Smooth muscle cell (in vitro differentiated cells): ENCODE data around the gene TRAK2. TPM values are rescaled to one million over a fixed set of nuclear protein-coding genes. Genes with fewer than 3 reads are reported as not detected.
"Not testable (repeated sequence)": the region's sequence is repeated elsewhere in the genome, so short reads cannot be mapped to it uniquely, and the experiment has no call there.

Experiments used
- DNase-seq: peaks from one replicate; lab custom pipeline; 2025; ENCODE audit not compliant: unreplicated experiment; lab: John Stamatoyannopoulos, UW
- H2AFZ ChIP-seq: fragments of 200-600 bp; sonication (generic); 2 replicates; pipeline ENCODE4 v1.6.0; 2016; ENCODE audit warnings: antibody characterized with exemption, low read depth, mild to moderate bottlenecking
- H3F3A ChIP-seq: fragments of 200-600 bp; sonication (generic); 2 replicates; pipeline ENCODE4 v1.6.0; 2017; ENCODE audit warnings: antibody characterized with exemption, low read depth
- H3K27ac ChIP-seq: fragments of 200-600 bp; sonication (generic); 2 replicates; pipeline ENCODE4 v1.5.1; 2016; ENCODE audit warnings: low read depth, mild to moderate bottlenecking
- H3K27me3 ChIP-seq: fragments of 200-600 bp; sonication (generic); 2 replicates; pipeline ENCODE4 v1.6.1; 2016; ENCODE audit warnings: low read depth, mild to moderate bottlenecking
- H3K36me3 ChIP-seq: fragments of 200-600 bp; sonication (generic); 2 replicates; pipeline ENCODE4 v1.5.1; 2016; ENCODE audit warnings: low read depth
- H3K4me1 ChIP-seq: fragments of 200-600 bp; sonication (generic); 2 replicates; pipeline ENCODE4 v1.5.1; 2016; ENCODE audit warnings: low read depth
- H3K4me2 ChIP-seq: fragments of 200-600 bp; sonication (generic); 2 replicates; pipeline ENCODE4 v1.6.0; 2016; ENCODE audit warnings: mild to moderate bottlenecking
- H3K4me3 ChIP-seq: fragments of 200-600 bp; sonication (generic); 2 replicates; pipeline ENCODE4 v1.5.1; 2016; ENCODE audit warnings: mild to moderate bottlenecking
- H3K79me2 ChIP-seq: fragments of 200-600 bp; sonication (generic); 2 replicates; pipeline ENCODE4 v1.6.0; 2016; ENCODE audit warnings: low read depth, mild to moderate bottlenecking
- H3K9ac ChIP-seq: fragments of 200-600 bp; sonication (generic); 2 replicates; pipeline ENCODE4 v1.6.0; 2016; ENCODE audit warnings: low read depth
- H3K9me3 ChIP-seq: fragments of 200-600 bp; sonication (generic); replicated peaks from 2 replicates; pipeline ENCODE4 v1.5.1; 2016; ENCODE audit warnings: low read depth
- H4K20me1 ChIP-seq: fragments of 200-600 bp; sonication (generic); 2 replicates; pipeline ENCODE4 v1.6.0; 2016; ENCODE audit warnings: low read depth
- WGBS: methylation state at CpG from one replicate; pipeline ENCODE4 v1.1.7; 2016; ENCODE audit warnings: low lambda C conversion rate; 5-methylcytosine and 5-hydroxymethylcytosine counted together
- polyA plus RNA-seq: library from polyadenylated mRNA; unstranded; fragments of >200 nt; fragmentation: Nextera tagmentation; extraction: Ambion mirVana; gene quantifications from 2 replicates; pipeline ENCODE4 v1.2.1, GENCODE V29; 2016
- total RNA-seq: library from RNA; depleted of rRNA; stranded (reverse); fragments of >200 nt; gene quantifications from 2 replicates; pipeline ENCODE4 v1.2.3, GENCODE V29; 2014
- TF ChIP-seq, protein P1 (sequence below): fragments of 200-600 bp; sonication (generic); IDR thresholded peaks from 2 replicates; pipeline ENCODE4 v1.5.1; 2017; ENCODE audit warnings: borderline replicate concordance, mild to moderate bottlenecking, antibody characterized with exemption; ENCODE audit not compliant: insufficient read depth, poor library complexity, severe bottlenecking

TRAK2 gene
- total and polyA plus RNA-seq, 2 experiments from 2014 or later = 6.3 to 15.7 TPM

DNA sequence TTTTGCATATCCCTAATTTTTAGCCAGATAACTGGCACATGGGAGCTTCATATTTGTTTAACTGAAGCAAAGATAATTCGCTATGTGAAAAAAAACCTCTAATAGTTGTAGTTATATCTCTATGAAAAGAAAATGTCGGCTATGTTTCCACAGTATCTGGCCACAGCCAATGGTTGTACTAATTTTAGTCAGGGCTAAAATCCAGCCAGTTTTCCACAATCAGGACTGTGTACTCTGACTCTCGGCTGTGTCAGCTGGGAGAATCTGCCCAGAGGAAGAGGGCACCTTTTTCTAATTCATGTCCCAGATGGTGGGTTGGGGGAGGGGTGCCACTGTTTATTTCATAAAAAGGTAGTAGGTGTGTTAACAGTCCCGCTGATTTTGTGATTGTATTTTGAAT lies 39.0 kb upstream of the TRAK2 start:
- H3K9me3 ChIP-seq = no peaks in the 10 kb centered on the region
- H3K9ac ChIP-seq = no peak overlapping the region
- 91% methylated on average over 4 of the region's 4 CpGs for WGBS
- H3K4me3 ChIP-seq = no peak overlapping the region
- H2AFZ ChIP-seq = no peak overlapping the region
- H3F3A ChIP-seq = no peaks in the 10 kb centered on the region
- H3K27ac ChIP-seq = no peak overlapping the region
- TF ChIP-seq, protein P1, sequence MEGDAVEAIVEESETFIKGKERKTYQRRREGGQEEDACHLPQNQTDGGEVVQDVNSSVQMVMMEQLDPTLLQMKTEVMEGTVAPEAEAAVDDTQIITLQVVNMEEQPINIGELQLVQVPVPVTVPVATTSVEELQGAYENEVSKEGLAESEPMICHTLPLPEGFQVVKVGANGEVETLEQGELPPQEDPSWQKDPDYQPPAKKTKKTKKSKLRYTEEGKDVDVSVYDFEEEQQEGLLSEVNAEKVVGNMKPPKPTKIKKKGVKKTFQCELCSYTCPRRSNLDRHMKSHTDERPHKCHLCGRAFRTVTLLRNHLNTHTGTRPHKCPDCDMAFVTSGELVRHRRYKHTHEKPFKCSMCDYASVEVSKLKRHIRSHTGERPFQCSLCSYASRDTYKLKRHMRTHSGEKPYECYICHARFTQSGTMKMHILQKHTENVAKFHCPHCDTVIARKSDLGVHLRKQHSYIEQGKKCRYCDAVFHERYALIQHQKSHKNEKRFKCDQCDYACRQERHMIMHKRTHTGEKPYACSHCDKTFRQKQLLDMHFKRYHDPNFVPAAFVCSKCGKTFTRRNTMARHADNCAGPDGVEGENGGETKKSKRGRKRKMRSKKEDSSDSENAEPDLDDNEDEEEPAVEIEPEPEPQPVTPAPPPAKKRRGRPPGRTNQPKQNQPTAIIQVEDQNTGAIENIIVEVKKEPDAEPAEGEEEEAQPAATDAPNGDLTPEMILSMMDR = no peak
- DNase-seq = no peak
- H4K20me1 ChIP-seq = no peaks in the 10 kb centered on the region
- H3K4me1 ChIP-seq = no peaks in the 10 kb centered on the region
- no peaks in the 10 kb centered on the region for H3K36me3 ChIP-seq
- no peak overlapping the region for H3K4me2 ChIP-seq
- H3K27me3 ChIP-seq = peaks cover 30% of the 10 kb centered on the region
- no peaks in the 10 kb centered on the region for H3K79me2 ChIP-seq

DNA sequence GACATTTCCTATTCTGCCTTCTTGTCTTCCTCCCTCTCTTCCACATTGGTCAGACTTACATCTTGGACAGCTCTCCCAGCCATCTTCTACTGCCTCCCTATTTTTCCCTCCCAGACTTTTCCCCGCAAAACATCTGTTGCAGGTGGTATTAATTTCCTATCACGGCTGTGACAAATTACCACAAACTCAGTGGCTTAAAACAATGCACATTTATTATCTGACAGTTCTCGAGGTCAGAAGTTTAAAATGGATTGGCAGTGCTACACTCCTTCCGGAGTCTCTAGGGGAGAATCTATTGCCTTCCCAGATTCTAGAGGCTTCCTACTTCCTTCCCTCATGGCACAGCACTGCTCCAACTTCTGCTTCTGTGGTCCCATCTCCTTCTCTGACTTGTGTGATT lies 33.5 kb upstream of the TRAK2 start:
- Histone ChIP-seq H3K4me2 (no peak overlapping the region), H3F3A (no peaks in the 10 kb centered on the region), H3K9me3 (no peaks in the 10 kb centered on the region), H3K4me1 (no peaks in the 10 kb centered on the region), H3K27ac (no peak overlapping the region), H3K9ac (no peak overlapping the region), H3K27me3 (no peaks in the 10 kb centered on the region), H2AFZ (no peak overlapping the region), H3K79me2 (no peaks in the 10 kb centered on the region), H4K20me1 (no peaks in the 10 kb centered on the region), H3K4me3 (no peak overlapping the region), H3K36me3 (no peaks in the 10 kb centered on the region)
- DNase-seq = no peak
- 86% methylated on average over 4 of the region's 4 CpGs for WGBS
- TF ChIP-seq, protein P1 = no peak

DNA sequence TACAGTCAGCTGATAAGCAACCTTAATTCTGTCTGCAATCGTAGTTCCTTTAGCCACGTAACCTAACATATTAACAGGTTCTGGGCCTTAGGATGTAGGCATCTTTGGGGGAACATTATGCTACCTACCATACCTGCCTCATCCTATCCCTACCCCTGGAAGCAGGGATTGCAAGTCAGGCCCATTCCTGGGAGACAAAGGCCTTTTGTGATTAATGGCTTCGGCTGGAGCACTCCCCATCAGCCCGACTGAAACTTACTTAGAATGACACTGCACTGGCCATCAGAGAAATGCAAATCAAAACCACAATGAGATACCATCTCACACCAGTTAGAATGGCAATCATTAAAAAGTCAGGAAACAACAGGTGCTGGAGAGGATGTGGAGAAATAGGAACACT lies 32.5 kb upstream of the TRAK2 start:
- H3K9me3 ChIP-seq, H3K36me3 ChIP-seq, H3K4me3 ChIP-seq, H3K27ac ChIP-seq, H4K20me1 ChIP-seq, H3K79me2 ChIP-seq, H3K4me2 ChIP-seq, H3F3A ChIP-seq, H3K9ac ChIP-seq, H3K4me1 ChIP-seq, DNase-seq, H3K27me3 ChIP-seq, H2AFZ ChIP-seq: not testable (repeated sequence)
- 83% methylated on average over 4 of the region's 4 CpGs for WGBS

DNA sequence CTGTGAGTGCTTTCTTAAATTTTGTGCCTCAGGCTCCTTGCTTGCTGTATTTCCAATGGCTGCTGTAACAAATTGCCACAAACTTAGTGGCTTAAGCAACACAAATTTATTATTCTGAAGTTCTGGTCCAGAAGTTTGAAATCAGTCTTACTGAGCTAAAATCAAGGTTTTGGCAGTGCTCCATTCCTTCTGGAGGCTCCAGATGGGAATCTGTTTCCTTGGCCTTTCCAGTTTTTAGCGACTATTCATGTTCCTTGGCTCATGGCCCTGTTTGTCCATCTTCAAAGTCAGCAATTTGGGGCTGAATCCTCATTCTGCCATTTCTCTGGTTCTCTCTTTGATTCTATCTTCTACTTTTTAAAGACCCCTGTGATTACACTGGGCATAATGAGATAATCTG lies 32.1 kb upstream of the TRAK2 start:
- Histone ChIP-seq H3K4me1 (no peaks in the 10 kb centered on the region), H3K27ac (no peak overlapping the region), H4K20me1 (no peaks in the 10 kb centered on the region), H3F3A (no peaks in the 10 kb centered on the region), H3K79me2 (no peaks in the 10 kb centered on the region), H2AFZ (no peak overlapping the region), H3K4me2 (no peak overlapping the region), H3K36me3 (no peaks in the 10 kb centered on the region), H3K4me3 (no peak overlapping the region), H3K9ac (no peak overlapping the region), H3K9me3 (no peaks in the 10 kb centered on the region), H3K27me3 (no peaks in the 10 kb centered on the region)
- DNase-seq = no peak
- 74% methylated on average over 1 of the region's 1 CpG for WGBS
- TF ChIP-seq, protein P1 = no peak
